Neural cell (in vitro differentiated cells): Measurements from ENCODE around the gene FBLN5.

ENCODE experiments used
- CTCF ChIP-seq: fragments of 450-650 bp; IDR thresholded peaks from 2 replicates; pipeline ENCODE4 v1.5.1; 2014; ENCODE audit warnings: antibody characterized with exemption, mild to moderate bottlenecking, moderate library complexity; ENCODE audit not compliant: poor library complexity, severe bottlenecking
- EP300 ChIP-seq: fragments of 450-650 bp; conservative IDR thresholded peaks from 2 replicates; pipeline ENCODE4 v1.6.1; 2014; ENCODE audit warnings: antibody characterized with exemption, mild to moderate bottlenecking, moderate library complexity; ENCODE audit not compliant: poor library complexity, severe bottlenecking
- EZH2 ChIP-seq: fragments of 200-600, 300-800 bp; shearing (Covaris generic), sonication (generic); IDR thresholded peaks from 2 replicates; pipeline ENCODE4 v1.6.1; 2014; ENCODE audit warnings: antibody characterized with exemption, low read length, borderline replicate concordance, mild to moderate bottlenecking; ENCODE audit not compliant: insufficient read depth, poor library complexity, severe bottlenecking
- MXI1 ChIP-seq: fragments of 450-650 bp; conservative IDR thresholded peaks from 2 replicates; pipeline ENCODE4 v1.6.1; 2014; ENCODE audit warnings: antibody characterized with exemption, mild to moderate bottlenecking; ENCODE audit not compliant: poor library complexity, severe bottlenecking
- POLR2AphosphoS5 ChIP-seq: IDR thresholded peaks from 2 replicates; pipeline ENCODE4 v1.6.1; 2012
- RAD21 ChIP-seq: fragments of 450-650 bp; conservative IDR thresholded peaks from 2 replicates; pipeline ENCODE4 v1.6.1; 2014; ENCODE audit warnings: antibody characterized with exemption, mild to moderate bottlenecking, moderate library complexity
- REST ChIP-seq: IDR thresholded peaks from 2 replicates; pipeline ENCODE4 v1.6.1; 2012; ENCODE audit warnings: borderline replicate concordance
- SMC3 ChIP-seq: fragments of 450-650 bp; conservative IDR thresholded peaks from 2 replicates; pipeline ENCODE4 v1.6.1; 2014; ENCODE audit warnings: antibody characterized with exemption, mild to moderate bottlenecking, moderate library complexity; ENCODE audit not compliant: poor library complexity
- TAF1 ChIP-seq: IDR thresholded peaks from 2 replicates; pipeline ENCODE4 v1.6.1; 2012; ENCODE audit warnings: low read depth

GRCh38 chr14:91961297-91962220 lies 14.1 kb upstream of the FBLN5 start:
- TF ChIP-seq REST (no peak), CTCF (no peak), EZH2 (no peak), POLR2AphosphoS5 (no peak), EP300 (no peak), TAF1 (no peak), SMC3 (no peak), RAD21 (no peak), MXI1 (no peak)
